GM12892 (cell line): Measurements from ENCODE around the gene TBC1D14.

Experiments used
- POLR2A ChIP-seq: IDR thresholded peaks from 2 replicates; pipeline ENCODE4 v1.6.1; 2011; ENCODE audit warnings: low read depth, low read length, control low read depth
- POLR2AphosphoS5 ChIP-seq: IDR thresholded peaks from 2 replicates; pipeline ENCODE4 v1.6.1; 2011; ENCODE audit warnings: low read depth, low read length, control low read depth

- TF ChIP-seq POLR2A: no peak
- no peak for TF ChIP-seq POLR2AphosphoS5
Observed at GRCh38 chr4:7001271-7001670, 91.6 kb downstream of the TBC1D14 start.
